Activated CD4-positive, alpha-beta memory T cell treated with anti-CD3 and anti-CD28 coated beads for 36 hours (primary cell): ENCODE measurements around the gene RIMS3. TPM values are rescaled to one million over a fixed set of nuclear protein-coding genes. Genes with fewer than 3 reads are reported as not detected.

Source experiments
- CTCF ChIA-PET: fragments of 350-600 bp; sonication (Branson Sonifier 250); formaldehyde crosslinking; loops from one replicate; lab custom pipeline; 2021; ENCODE audit warnings: antibody characterized with exemption, inconsistent platforms; lab: Charles Lee
- POLR2A ChIA-PET: fragments of 350-600 bp; sonication (Branson Sonifier 250); formaldehyde crosslinking; loops from one replicate; lab custom pipeline; 2021; ENCODE audit warnings: antibody characterized with exemption; lab: Charles Lee
- DNase-seq: peaks from one replicate; pipeline ENCODE4 v3.0.0-alpha.2; 2020
- H3K27ac Mint-ChIP-seq: one replicate; pipeline ENCODE4 v1.8.0; 2021; ENCODE audit warnings: mixed read lengths
- H3K27me3 Mint-ChIP-seq: one replicate; pipeline ENCODE4 v1.8.0; 2021; ENCODE audit warnings: mixed read lengths
- H3K36me3 Mint-ChIP-seq: one replicate; pipeline ENCODE4 v1.8.0; 2021; ENCODE audit warnings: mixed read lengths
- H3K4me1 Mint-ChIP-seq: one replicate; pipeline ENCODE4 v1.8.0; 2021; ENCODE audit warnings: low read depth, mixed read lengths
- H3K4me3 Mint-ChIP-seq: one replicate; pipeline ENCODE4 v1.8.0; 2021; ENCODE audit warnings: mild to moderate bottlenecking, mixed read lengths
- H3K9me3 Mint-ChIP-seq: one replicate; pipeline ENCODE4 v1.8.0; 2021; ENCODE audit warnings: mixed read lengths
- intact Hi-C: fragments of 100-400 bp; cut with micrococcal nuclease; formaldehyde crosslinking; loops from one replicate; pipeline ENCODE4 v1.15.1; 2023
- total RNA-seq, 2 experiments: library from RNA; stranded (reverse); gene quantifications; one replicate each; pipeline ENCODE4 v1.2.3, GENCODE V29; 2021

The RIMS3 gene
- total RNA-seq, 2 experiments from 2014 or later: 3.7 to 4.0 TPM

DNA sequence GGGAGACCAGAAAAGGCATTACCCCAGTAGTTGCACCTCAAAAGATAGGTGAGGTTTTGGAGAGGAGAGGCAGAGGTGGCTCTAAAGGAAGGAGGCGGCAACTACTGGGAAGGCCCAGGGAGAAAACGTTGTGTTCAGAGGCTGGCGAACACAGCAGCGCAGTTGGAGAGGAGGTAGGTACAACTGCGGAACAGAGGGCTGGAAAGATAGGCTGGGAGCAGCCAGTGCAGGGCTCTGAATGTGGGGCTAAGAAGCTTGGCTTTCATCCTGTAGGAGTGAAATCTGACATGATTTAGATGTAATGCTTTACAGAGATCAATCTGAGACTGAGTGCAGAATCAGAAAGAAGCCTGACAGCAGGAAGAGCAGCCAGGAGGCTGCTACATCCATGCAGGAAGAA lies 13.0 kb downstream of the RIMS3 start:
- H3K9me3 Mint-ChIP-seq: no peaks in the 10 kb centered on the region
- ChIA-PET POLR2A (no interaction called here), CTCF (no interaction called here)
- H3K27ac Mint-ChIP-seq: no peak overlapping the region
- intact Hi-C loops: no loop called here
- H3K36me3 Mint-ChIP-seq: no peaks in the 10 kb centered on the region
- no peaks in the 10 kb centered on the region for H3K4me1 Mint-ChIP-seq
- peaks cover 2% of the 10 kb centered on the region for H3K27me3 Mint-ChIP-seq
- H3K4me3 Mint-ChIP-seq: no peak overlapping the region
- DNase-seq: no peak

- Mint-ChIP-seq H3K4me3 (no peak overlapping the region), H3K36me3 (no peaks in the 10 kb centered on the region), H3K27ac (no peak overlapping the region), H3K9me3 (no peaks in the 10 kb centered on the region), H3K4me1 (no peaks in the 10 kb centered on the region), H3K27me3 (peaks cover 2% of the 10 kb centered on the region)
- intact Hi-C loops: no loop called here
- no peak for DNase-seq
- CTCF ChIA-PET: no interaction called here
- POLR2A ChIA-PET: no interaction called here
Measured at GRCh38 chr1:40651138-40651857, 14.2 kb downstream of the RIMS3 start.

- no peaks in the 10 kb centered on the region for H3K36me3 Mint-ChIP-seq
- CTCF ChIA-PET: interaction anchor here (0.6 to 3.3 kb wide), 2 partner anchors 189 to 303 kb away, joined by 3 to 8 read pairs; no protein-coding TSS in a partner anchor
- H3K4me1 Mint-ChIP-seq: no peaks in the 10 kb centered on the region
- peaks cover 2% of the 10 kb centered on the region for H3K27me3 Mint-ChIP-seq
- no peaks in the 10 kb centered on the region for H3K9me3 Mint-ChIP-seq
- no peak overlapping the region for H3K27ac Mint-ChIP-seq
- H3K4me3 Mint-ChIP-seq: no peak overlapping the region
- DNase-seq: no peak
- POLR2A ChIA-PET: no interaction called here
- intact Hi-C loops: no loop called here
Measured at GRCh38 chr1:40650075-40650474, 15.4 kb downstream of the RIMS3 start.

DNA sequence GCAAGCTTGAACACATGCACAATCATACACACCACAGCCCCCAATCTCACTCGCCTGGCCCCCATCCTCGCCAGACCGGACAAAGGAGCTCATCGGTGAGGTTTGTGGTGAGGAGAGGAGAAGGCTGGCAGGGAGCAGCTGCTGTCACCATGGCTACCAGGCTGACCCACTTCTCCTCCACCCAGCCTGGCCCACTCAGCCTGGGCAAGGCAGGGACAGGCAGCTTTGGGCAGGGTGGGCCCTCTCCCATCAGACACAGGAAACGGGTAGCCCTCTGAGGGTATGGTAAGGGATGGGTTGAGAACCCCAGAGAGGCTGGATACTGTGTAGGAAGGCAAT lies 15.9 kb downstream of the RIMS3 start:
- CTCF ChIA-PET: interaction anchor here (0.6 to 3.3 kb wide), 2 partner anchors 190 to 303 kb away, joined by 3 to 8 read pairs; no protein-coding TSS in a partner anchor
- POLR2A ChIA-PET: no interaction called here

DNA sequence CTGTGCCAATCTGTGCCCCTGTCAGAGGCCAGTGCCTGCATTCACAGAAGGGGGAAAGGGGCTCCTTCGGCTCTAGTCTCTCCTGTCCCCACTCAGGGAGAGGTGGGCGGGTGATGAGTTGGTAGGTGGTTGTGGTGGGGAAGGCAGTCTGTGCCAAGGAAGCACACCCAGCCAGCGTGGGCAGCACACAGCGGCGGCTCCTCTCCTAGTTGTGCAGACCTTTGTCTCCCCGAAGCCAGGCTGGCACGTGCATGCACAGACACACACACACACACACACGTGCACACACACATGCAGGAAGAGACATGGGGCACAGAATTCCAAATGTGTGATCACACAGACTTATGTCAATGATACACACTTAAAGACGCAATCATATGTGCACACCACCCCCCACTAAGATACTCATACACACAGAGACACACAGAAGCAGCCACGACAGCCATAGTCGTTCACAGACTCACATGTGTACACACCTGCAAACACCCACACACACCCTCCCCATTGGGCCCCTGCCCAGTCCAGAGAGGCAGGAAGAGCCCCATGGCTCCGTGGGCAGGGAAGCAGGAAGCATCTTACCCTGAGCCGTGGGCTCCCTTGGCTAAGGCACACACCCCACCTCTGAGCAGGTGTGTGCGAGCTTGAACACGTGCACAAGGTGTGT lies 16.4 kb downstream of the RIMS3 start:
- H3K4me1 Mint-ChIP-seq: no peaks in the 10 kb centered on the region
- H3K27me3 Mint-ChIP-seq: no peaks in the 10 kb centered on the region
- POLR2A ChIA-PET: no interaction called here
- no peaks in the 10 kb centered on the region for H3K36me3 Mint-ChIP-seq
- intact Hi-C loops: no loop called here
- CTCF ChIA-PET: interaction anchor here (0.6 to 3.3 kb wide), 4 partner anchors 22 to 304 kb away, joined by 3 to 8 read pairs (median 3); no protein-coding TSS in a partner anchor
- H3K9me3 Mint-ChIP-seq: no peaks in the 10 kb centered on the region
- H3K4me3 Mint-ChIP-seq: no peak overlapping the region
- no peak for DNase-seq
- H3K27ac Mint-ChIP-seq: no peak overlapping the region

More for the DNA sequence above, 15.9 kb downstream of the RIMS3 start:
- H3K4me1 Mint-ChIP-seq: no peaks in the 10 kb centered on the region
- DNase-seq: no peak
- H3K27ac Mint-ChIP-seq: no peak overlapping the region
- no peak overlapping the region for H3K4me3 Mint-ChIP-seq
- intact Hi-C loops: no loop called here
- no peaks in the 10 kb centered on the region for H3K9me3 Mint-ChIP-seq
- peaks cover under 1% of the 10 kb centered on the region for H3K27me3 Mint-ChIP-seq
- no peaks in the 10 kb centered on the region for H3K36me3 Mint-ChIP-seq

GRCh38 chr1:40648200-40648599 lies 17.3 kb downstream of the RIMS3 start:
- Mint-ChIP-seq H3K4me3 (no peak overlapping the region), H3K4me1 (no peaks in the 10 kb centered on the region), H3K36me3 (no peaks in the 10 kb centered on the region), H3K27ac (no peak overlapping the region), H3K9me3 (no peaks in the 10 kb centered on the region), H3K27me3 (no peaks in the 10 kb centered on the region)
- DNase-seq: no peak
- CTCF ChIA-PET: interaction anchor here (0.6 to 3.3 kb wide), 3 partner anchors 21 to 304 kb away, joined by 3 to 8 read pairs (median 3); no protein-coding TSS in a partner anchor
- intact Hi-C loops: no loop called here
- POLR2A ChIA-PET: no interaction called here

DNA sequence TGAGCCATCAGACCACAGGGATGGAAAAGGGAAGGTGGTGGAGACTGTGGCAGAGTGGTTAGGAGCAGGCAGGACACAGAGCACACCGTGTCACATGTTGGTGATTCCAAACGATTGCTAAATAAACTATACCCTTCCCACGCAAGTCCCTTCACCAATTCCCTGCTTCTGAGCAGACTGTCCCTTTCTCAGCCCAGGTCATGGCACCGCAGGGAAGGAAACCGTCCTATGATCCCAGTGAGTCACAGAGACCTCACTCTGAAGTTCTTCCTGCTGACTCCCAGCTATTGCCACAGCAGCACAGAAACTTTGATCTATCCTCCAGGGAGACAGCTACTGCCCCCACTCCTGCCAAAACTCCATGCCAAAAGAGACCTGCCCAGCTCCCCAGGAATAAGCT lies 19.2 kb downstream of the RIMS3 start:
- ChIA-PET CTCF (no interaction called here), POLR2A (no interaction called here)
- no peak overlapping the region for H3K27ac Mint-ChIP-seq
- no peak overlapping the region for H3K4me3 Mint-ChIP-seq
- no peaks in the 10 kb centered on the region for H3K9me3 Mint-ChIP-seq
- intact Hi-C loops: no loop called here
- no peaks in the 10 kb centered on the region for H3K27me3 Mint-ChIP-seq
- DNase-seq: no peak
- no peaks in the 10 kb centered on the region for H3K36me3 Mint-ChIP-seq
- no peaks in the 10 kb centered on the region for H3K4me1 Mint-ChIP-seq

DNA sequence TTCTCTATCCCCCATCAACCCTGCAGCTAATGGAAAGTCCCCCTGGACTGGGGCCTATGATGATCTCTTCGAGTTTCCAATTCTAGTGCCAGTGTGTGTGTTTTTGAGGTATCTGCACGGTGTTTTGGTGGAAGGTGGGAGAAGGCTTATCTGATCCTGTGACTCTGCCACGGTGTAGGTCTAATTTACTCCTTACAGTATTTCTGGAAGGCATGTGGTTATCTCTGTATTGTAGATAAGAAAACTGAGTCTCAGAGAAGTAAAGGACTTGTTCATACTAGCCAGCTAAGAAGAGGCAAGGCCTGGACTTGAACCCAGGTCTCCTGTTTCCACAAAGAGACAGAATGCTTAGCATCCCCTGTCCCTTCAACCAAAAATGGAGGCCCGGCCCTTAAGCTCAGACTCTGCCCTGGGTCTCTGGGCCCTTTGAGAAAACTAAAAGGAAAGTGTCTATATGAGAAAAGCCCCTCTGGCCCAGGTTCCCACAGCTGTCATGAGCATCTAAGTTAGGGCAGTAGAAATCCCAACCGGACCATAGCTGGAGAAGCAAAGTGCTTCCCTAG lies 20.3 kb downstream of the RIMS3 start:
- intact Hi-C loops: no loop called here
- POLR2A ChIA-PET: interaction anchor here (0.6 kb wide), 1 partner anchor 313 kb away, joined by 3 read pairs; no protein-coding TSS in a partner anchor
- Mint-ChIP-seq H3K4me1 (peaks cover 3% of the 10 kb centered on the region), H3K4me3 (no peak overlapping the region), H3K27ac (no peak overlapping the region), H3K9me3 (no peaks in the 10 kb centered on the region), H3K27me3 (no peaks in the 10 kb centered on the region), H3K36me3 (no peaks in the 10 kb centered on the region)
- CTCF ChIA-PET: no interaction called here
- DNase-seq: no peak

- no peaks in the 10 kb centered on the region for H3K9me3 Mint-ChIP-seq
- DNase-seq: no peak
- H3K4me1 Mint-ChIP-seq: peaks cover 3% of the 10 kb centered on the region
- intact Hi-C loops: no loop called here
- H3K36me3 Mint-ChIP-seq: no peaks in the 10 kb centered on the region
- no peak overlapping the region for H3K27ac Mint-ChIP-seq
- ChIA-PET CTCF (interaction anchor here (1.5 kb wide), 1 partner anchor 12 kb away, joined by 3 read pairs; no protein-coding TSS in a partner anchor), POLR2A (no interaction called here)
- no peak overlapping the region for H3K4me3 Mint-ChIP-seq
- no peaks in the 10 kb centered on the region for H3K27me3 Mint-ChIP-seq
Measured at GRCh38 chr1:40641601-40642242, 23.8 kb downstream of the RIMS3 start.

DNA sequence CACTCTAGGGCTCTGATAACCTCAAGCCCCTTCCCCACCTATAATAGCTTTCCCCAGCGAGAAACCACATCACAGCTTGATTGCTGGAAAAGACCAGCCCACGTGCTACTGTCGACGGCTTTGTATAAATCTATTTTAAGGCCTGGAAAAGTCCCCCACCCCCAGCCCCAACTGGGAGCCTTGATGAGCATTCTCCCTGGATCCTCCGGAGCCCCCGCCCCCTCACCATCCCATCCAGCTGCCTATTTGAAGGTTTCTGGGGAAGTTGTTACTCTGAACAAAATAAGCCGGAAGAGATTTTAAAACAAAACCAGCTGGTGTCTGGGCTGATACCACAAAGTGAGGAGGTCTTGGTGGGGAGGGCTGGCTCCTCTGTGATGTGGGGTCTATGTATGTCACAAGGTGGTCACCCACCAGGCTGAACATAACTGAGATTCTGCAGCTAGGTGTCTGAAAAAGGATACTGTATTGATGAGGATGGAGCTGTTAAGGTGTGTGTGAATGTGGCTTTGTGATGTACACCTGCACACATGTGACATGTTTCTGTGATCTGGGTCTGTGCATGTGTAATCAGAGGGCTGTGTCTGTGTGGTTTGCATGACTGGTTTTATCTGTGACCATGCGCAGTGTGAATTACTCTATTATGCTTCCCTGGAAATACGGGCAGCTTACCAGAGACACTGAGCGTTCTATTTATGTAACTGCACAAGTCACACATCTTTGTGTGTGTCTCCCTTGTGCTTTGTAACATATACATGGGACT lies 25.0 kb downstream of the RIMS3 start:
- DNase-seq: no peak
- no peak overlapping the region for H3K27ac Mint-ChIP-seq
- intact Hi-C loops: no loop called here
- no peak overlapping the region for H3K4me3 Mint-ChIP-seq
- H3K36me3 Mint-ChIP-seq: no peaks in the 10 kb centered on the region
- H3K9me3 Mint-ChIP-seq: no peaks in the 10 kb centered on the region
- POLR2A ChIA-PET: no interaction called here
- peaks cover 3% of the 10 kb centered on the region for H3K4me1 Mint-ChIP-seq
- H3K27me3 Mint-ChIP-seq: no peaks in the 10 kb centered on the region
- CTCF ChIA-PET: interaction anchor here (1.5 kb wide), 1 partner anchor 10 kb away, joined by 3 read pairs; no protein-coding TSS in a partner anchor

DNA sequence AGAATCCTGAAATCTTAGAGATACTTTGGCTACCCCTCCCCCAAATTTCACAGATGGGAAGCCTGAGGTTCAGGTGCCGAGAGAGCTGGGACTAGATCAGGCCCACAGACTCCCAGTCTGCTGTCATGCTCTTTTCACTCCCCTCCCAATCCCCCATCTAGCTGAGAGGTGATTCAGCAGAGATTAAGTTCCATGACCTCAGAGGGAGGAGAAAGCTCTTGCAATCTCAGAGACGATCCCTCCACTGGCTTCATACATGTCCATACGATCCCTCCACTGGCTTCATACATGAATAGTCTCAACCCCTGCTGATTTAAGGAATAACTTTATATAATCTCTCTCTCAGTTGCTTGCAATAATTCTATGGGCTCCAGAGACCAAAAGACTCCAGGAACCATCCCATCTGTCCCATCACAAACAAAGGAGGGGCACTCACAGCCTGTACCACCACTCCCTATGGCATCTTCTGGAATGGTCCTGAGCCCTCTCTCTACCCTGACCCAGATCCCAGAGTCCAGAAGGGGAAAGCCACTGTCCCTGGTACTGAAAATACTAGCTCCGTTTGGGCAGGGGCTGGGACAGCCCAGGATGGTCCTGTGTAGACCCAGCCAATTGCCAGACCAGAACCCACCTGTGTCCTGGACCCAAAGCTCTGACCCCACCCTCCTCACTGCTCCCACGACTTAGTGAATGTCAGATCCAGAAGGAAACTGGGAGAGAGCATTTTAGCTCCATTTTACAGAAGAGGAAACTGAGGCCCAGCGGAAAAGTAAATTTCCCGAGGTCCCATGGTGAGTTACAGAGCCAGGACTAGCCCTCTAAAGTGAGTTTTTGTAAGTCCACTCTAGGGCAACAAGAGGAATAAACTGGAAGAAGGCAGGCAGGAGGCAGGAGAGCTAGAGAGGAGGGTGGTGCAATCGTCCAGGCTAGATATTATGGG lies 27.1 kb downstream of the RIMS3 start:
- POLR2A ChIA-PET: no interaction called here
- Mint-ChIP-seq H3K9me3 (no peaks in the 10 kb centered on the region), H3K27ac (no peak overlapping the region), H3K36me3 (no peaks in the 10 kb centered on the region), H3K27me3 (no peaks in the 10 kb centered on the region), H3K4me3 (no peak overlapping the region), H3K4me1 (peaks cover 12% of the 10 kb centered on the region)
- intact Hi-C loops: no loop called here
- CTCF ChIA-PET: no interaction called here
- no peak for DNase-seq
